Measurements from ENCODE around the gene KCP. TPM values are rescaled to one million over a fixed set of nuclear protein-coding genes. Genes with fewer than 3 reads are reported as not detected.

The KCP gene
- total RNA-seq, 6 experiments from 2014 or later, result 0.10 to 0.22 (median 0.12) TPM; not detected in 2

GRCh38 chr7:128894101-128894440 is 16.4 kb downstream of the KCP start:
- no peak for TF ChIP-seq POLR2A (IDR thresholded peaks at IDR 0.05)
- no peak for TF ChIP-seq CTCF (IDR thresholded peaks at IDR 0.05)
- no peak for ATAC-seq
- peaks cover 0 to 7% (median 2%) of the 10 kb centered on the region in 4 donors for H3K4me1 ChIP-seq
- no CpG with 5 or more reads among the region's 6 CpGs for WGBS (ENCODE audit: insufficient coverage, low coverage, low lambda C conversion rate, missing lambda C conversion rate)
- H3K27ac ChIP-seq, result no peak overlapping the region
- DNase-seq, result peak in 1 of 3 donors; percentile 43
- no peaks in the 10 kb centered on the region for H3K36me3 ChIP-seq
- intact Hi-C loops (cut with DNase I), result no loop called here
- H3K4me3 ChIP-seq, result no peak overlapping the region
- H3K27me3 ChIP-seq, result no peaks in the 10 kb centered on the region
- no peaks in the 10 kb centered on the region for H3K9me3 ChIP-seq

GRCh38 chr7:128893251-128894100 is 17.0 kb downstream of the KCP start:
- Histone ChIP-seq H3K4me1 (peaks cover 0 to 3% (median 0%) of the 10 kb centered on the region in 4 donors), H3K27ac (no peak overlapping the region), H3K27me3 (no peaks in the 10 kb centered on the region), H3K9me3 (no peaks in the 10 kb centered on the region), H3K36me3 (no peaks in the 10 kb centered on the region), H3K4me3 (no peak overlapping the region)
- intact Hi-C loops (cut with DNase I), result no loop called here
- DNase-seq, result peak in 1 of 3 donors; percentile 51
- 77% methylated on average over 9 of the region's 23 CpGs for WGBS (ENCODE audit: insufficient coverage, low coverage, low lambda C conversion rate, missing lambda C conversion rate)
- ATAC-seq, result peak in 1 of 4 donors; percentile 12
- TF ChIP-seq CTCF (IDR thresholded peaks at IDR 0.05) (no peak), POLR2A (IDR thresholded peaks at IDR 0.05) (no peak)

- Histone ChIP-seq H3K27ac (no peak overlapping the region), H3K27me3 (no peaks in the 10 kb centered on the region), H3K4me1 (peaks cover 0 to 3% (median 0%) of the 10 kb centered on the region in 4 donors), H3K4me3 (no peak overlapping the region), H3K36me3 (no peaks in the 10 kb centered on the region), H3K9me3 (no peaks in the 10 kb centered on the region)
- 100% methylated on average over 1 of the region's 13 CpGs for WGBS (ENCODE audit: insufficient coverage, low coverage, low lambda C conversion rate, missing lambda C conversion rate)
- ATAC-seq (no peak), DNase-seq (peak in 1 of 3 donors; percentile 46)
- TF ChIP-seq CTCF (IDR thresholded peaks at IDR 0.05) (no peak), POLR2A (IDR thresholded peaks at IDR 0.05) (no peak)
- intact Hi-C loops (cut with DNase I), result no loop called here
Observed at GRCh38 chr7:128892521-128893250, 17.8 kb downstream of the KCP start.

GRCh38 chr7:128891942-128892269 is 18.6 kb downstream of the KCP start:
- H3K36me3 ChIP-seq, result no peaks in the 10 kb centered on the region
- no peak overlapping the region for H3K27ac ChIP-seq
- intact Hi-C loops (cut with DNase I), result no loop called here
- no peak for TF ChIP-seq CTCF (IDR thresholded peaks at IDR 0.05)
- TF ChIP-seq POLR2A (IDR thresholded peaks at IDR 0.05), result no peak
- peaks cover 0 to 3% (median 0%) of the 10 kb centered on the region in 4 donors for H3K4me1 ChIP-seq
- DNase-seq (no peak), ATAC-seq (no peak)
- no peak overlapping the region for H3K4me3 ChIP-seq
- no peaks in the 10 kb centered on the region for H3K9me3 ChIP-seq
- 83% methylated on average over 7 of the region's 11 CpGs for WGBS (ENCODE audit: insufficient coverage, low coverage, low lambda C conversion rate, missing lambda C conversion rate)
- H3K27me3 ChIP-seq, result no peaks in the 10 kb centered on the region
